HG02852 (cell line): Measurements from ENCODE around the gene VGLL2.

ENCODE experiments used
- ATAC-seq: cut with Tn5 transposase; IDR thresholded peaks from one replicate; pipeline ENCODE4 v1.9.1; 2021; ENCODE audit warnings: mild to moderate bottlenecking, moderate library complexity; ENCODE audit not compliant: unreplicated experiment

VGLL2 gene

GRCh38 chr6:117309611-117310010 lies 44.3 kb downstream of the VGLL2 start:
- no peak for ATAC-seq

DNA sequence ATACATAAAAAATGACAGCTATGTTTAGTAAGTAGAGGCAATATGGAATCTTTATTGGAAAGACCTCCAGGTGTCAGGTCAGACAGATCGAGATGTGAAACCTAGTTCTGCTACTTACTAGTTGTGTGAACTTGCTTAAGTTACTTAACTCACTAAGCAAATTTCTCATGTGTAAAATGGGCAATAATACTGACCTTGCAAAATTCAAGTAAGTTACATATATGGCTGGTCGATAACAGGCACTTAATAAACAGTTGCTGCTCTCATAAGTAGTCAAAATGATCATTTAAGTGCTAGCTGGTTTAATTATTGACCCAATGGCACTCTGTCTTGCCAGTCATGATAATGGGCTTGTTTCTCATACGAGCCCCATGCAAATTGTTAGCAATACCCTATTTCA lies 46.0 kb downstream of the VGLL2 start:
- ATAC-seq, result no peak

DNA sequence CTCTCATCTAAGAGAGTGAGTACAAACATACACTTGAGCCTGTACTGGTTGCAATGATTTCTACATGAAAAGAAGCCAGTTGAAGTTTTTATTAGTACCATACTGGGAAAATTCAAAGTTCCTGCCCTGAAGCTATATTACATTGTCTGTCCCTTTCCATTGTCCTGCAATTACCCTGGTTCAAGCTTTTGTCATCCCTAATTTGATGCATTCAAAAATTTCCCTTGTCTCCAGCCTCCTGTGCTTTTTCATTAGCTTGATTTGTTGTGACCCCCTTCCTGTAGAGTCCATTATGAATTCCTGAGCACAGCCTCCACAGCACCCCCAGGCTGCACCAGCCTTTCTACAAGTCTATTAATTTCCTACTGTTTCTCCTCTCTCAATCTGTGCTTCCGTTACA lies 46.4 kb downstream of the VGLL2 start:
- ATAC-seq, result no peak

- ATAC-seq, result no peak
Observed at GRCh38 chr6:117317261-117317660, 51.9 kb downstream of the VGLL2 start.
